GM12878 (cell line): ENCODE results near the gene MEX3B.

Experiments used
- CEBPB ChIP-seq, 2 experiments: fragments of 150-350 bp in 1 of 2; IDR thresholded peaks; 2 replicates each; pipeline ENCODE4 v1.6.1; 2012 to 2014; ENCODE audit warnings: low read depth in 2 of 2, low read length in 2 of 2, borderline replicate concordance in 1 of 2, inconsistent platforms in 1 of 2
- CHD2 ChIP-seq: IDR thresholded peaks from 2 replicates; pipeline ENCODE4 v1.6.1; 2011; ENCODE audit warnings: low read depth, low read length, improper control_type of control experiment, borderline replicate concordance
- HDGF ChIP-seq: fragments of 450-650 bp; IDR thresholded peaks from 2 replicates; pipeline ENCODE4 v1.6.1; 2016; ENCODE audit warnings: antibody characterized with exemption
- NRF1 ChIP-seq: conservative IDR thresholded peaks from 2 replicates; pipeline ENCODE4 v1.6.1; 2011; ENCODE audit warnings: mild to moderate bottlenecking, low read depth, low read length, improper control_type of control experiment
- POLR2A ChIP-seq: IDR thresholded peaks from 2 replicates; pipeline ENCODE4 v1.6.1; 2011; ENCODE audit warnings: low read depth, mild to moderate bottlenecking, low read length
- TF ChIP-seq, protein P1 (sequence below), 3 experiments: IDR thresholded peaks in 2 of 3; conservative IDR thresholded peaks in 1 of 3; 2 replicates each; pipeline ENCODE4 v1.5.1; 2011; ENCODE audit warnings: low read depth in 3 of 3, low read length in 3 of 3, mild to moderate bottlenecking in 3 of 3, control low read depth in 2 of 3, moderate library complexity in 2 of 3, inconsistent platforms in 1 of 3, mixed read lengths in 1 of 3; ENCODE audit not compliant: control insufficient read depth in 2 of 3, insufficient read depth in 1 of 3; ENCODE audit errors: extremely low read depth in 1 of 3

DNA sequence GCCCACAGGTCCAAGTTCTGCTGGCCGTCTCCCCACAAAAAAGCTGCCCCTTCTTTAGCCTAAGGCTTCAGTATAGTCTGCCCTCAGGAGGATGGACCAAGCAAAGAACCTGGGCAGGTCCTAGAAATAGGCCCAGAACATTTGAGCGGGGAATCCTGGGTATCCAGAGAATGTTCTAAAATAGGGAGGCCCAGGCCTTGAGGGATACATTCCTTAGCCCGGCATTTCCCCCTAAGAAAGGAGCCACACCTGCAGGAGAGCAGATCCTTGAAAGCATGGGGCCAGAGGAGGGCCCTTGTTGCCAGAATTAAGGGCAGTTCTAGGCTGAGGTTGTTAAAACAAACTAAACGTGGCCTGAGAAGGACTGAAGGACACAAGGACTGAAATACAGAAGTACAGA is 20.6 kb upstream of the MEX3B start:
- TF ChIP-seq POLR2A (no peak), CEBPB (IDR thresholded peaks at IDR 0.05; ENCODE audit: borderline replicate concordance in 1 of 2, low read depth in 2 of 2, low read length in 2 of 2) (no peak), NRF1 (no peak), CHD2 (no peak), HDGF (no peak)
- TF ChIP-seq, protein P1, sequence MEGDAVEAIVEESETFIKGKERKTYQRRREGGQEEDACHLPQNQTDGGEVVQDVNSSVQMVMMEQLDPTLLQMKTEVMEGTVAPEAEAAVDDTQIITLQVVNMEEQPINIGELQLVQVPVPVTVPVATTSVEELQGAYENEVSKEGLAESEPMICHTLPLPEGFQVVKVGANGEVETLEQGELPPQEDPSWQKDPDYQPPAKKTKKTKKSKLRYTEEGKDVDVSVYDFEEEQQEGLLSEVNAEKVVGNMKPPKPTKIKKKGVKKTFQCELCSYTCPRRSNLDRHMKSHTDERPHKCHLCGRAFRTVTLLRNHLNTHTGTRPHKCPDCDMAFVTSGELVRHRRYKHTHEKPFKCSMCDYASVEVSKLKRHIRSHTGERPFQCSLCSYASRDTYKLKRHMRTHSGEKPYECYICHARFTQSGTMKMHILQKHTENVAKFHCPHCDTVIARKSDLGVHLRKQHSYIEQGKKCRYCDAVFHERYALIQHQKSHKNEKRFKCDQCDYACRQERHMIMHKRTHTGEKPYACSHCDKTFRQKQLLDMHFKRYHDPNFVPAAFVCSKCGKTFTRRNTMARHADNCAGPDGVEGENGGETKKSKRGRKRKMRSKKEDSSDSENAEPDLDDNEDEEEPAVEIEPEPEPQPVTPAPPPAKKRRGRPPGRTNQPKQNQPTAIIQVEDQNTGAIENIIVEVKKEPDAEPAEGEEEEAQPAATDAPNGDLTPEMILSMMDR (IDR thresholded peaks at IDR 0.05 in 2 of 3, conservative IDR thresholded peaks at IDR 0.05 in 1 of 3; ENCODE audit: control insufficient read depth in 2 of 3, extremely low read depth in 1 of 3, insufficient read depth in 1 of 3, low read depth in 3 of 3, low read length in 3 of 3), result no peak
